ENCODE measurements around the gene HLA-B. TPM values are rescaled to one million over a fixed set of nuclear protein-coding genes. Genes with fewer than 3 reads are reported as not detected.

Gene HLA-B
- total and polyA plus RNA-seq, 2 of the 8 experiments (the other 6 are each of a cell fraction or from before 2014, with no cell fraction given), result 154 to 233 TPM

GRCh38 chr6:31354864-31355582, 2.0 kb downstream of the HLA-B start:
- peaks cover 3 to 25% (median 15%) of the 10 kb centered on the region in 4 experiments for H3K27me3 ChIP-seq (replicated peaks in 1 of 4; ENCODE audit: control insufficient read depth in 3 of 4, extremely low read depth in 1 of 4, insufficient read depth in 3 of 4, low read length in 3 of 4)
- no peak overlapping the region for H3K4me3 ChIP-seq (ENCODE audit: extremely low read depth in 1 of 4, insufficient read depth in 2 of 4, low read depth in 3 of 4, low read length in 4 of 4)
- no peak for FAIRE-seq
- TF ChIP-seq NRF1 (IDR thresholded peaks at IDR 0.05; ENCODE audit: low read depth, low read length) (no peak), SIRT6 (IDR thresholded peaks at IDR 0.05; ENCODE audit: low read length) (no peak), KDM4A (IDR thresholded peaks at IDR 0.05; ENCODE audit: low read depth, low read length, severe bottlenecking) (no peak), POU5F1 (IDR thresholded peaks at IDR 0.05; ENCODE audit: low read depth, low read length) (no peak), MAX (IDR thresholded peaks at IDR 0.05) (no peak), POLR2AphosphoS5 (IDR thresholded peaks at IDR 0.05; ENCODE audit: low read depth, low read length) (no peak), KDM5A (IDR thresholded peaks at IDR 0.05; ENCODE audit: low read length) (no peak), RFX5 (IDR thresholded peaks at IDR 0.05; ENCODE audit: borderline replicate concordance, low read depth, low read length) (no peak), CREB1 (IDR thresholded peaks at IDR 0.05) (no peak), TEAD4 (IDR thresholded peaks at IDR 0.05; ENCODE audit: low read depth, low read length) (no peak), SP1 (IDR thresholded peaks at IDR 0.05; ENCODE audit: low read depth, low read length) (no peak), TAF7 (optimal IDR thresholded peaks at IDR 0.05; ENCODE audit: borderline replicate concordance, low read depth, low read length) (no peak), TBP (IDR thresholded peaks at IDR 0.05; ENCODE audit: low read depth, low read length) (no peak), RBBP5 (IDR thresholded peaks at IDR 0.05; ENCODE audit: borderline replicate concordance, low read depth, low read length) (no peak)

More at GRCh38 chr6:31354864-31355582, 2.0 kb downstream of the HLA-B start:
- no peak overlapping the region; the same call in 1 of the 2 replicates for H4K8ac ChIP-seq (ENCODE audit: extremely low read depth, insufficient read depth, low read length)
- H3K79me2 ChIP-seq (ENCODE audit: control insufficient read depth in 1 of 2, insufficient read depth in 2 of 2, low read length in 2 of 2), result no peaks in the 10 kb centered on the region
- H4K91ac ChIP-seq (replicated peaks; ENCODE audit: insufficient read length, low read length), result no peak overlapping the region
- peaks cover 0 to 2% of the 10 kb centered on the region in 2 experiments for H4K20me1 ChIP-seq (replicated peaks in 1 of 2; ENCODE audit: control insufficient read depth in 1 of 2, insufficient read depth in 2 of 2, low read length in 2 of 2)
- no peak overlapping the region for H3K18ac ChIP-seq (ENCODE audit: extremely low read depth, low read length)
- H3K14ac ChIP-seq (ENCODE audit: insufficient read length), result no peak overlapping the region
- no peak overlapping the region for H3K4ac ChIP-seq (replicated peaks; ENCODE audit: insufficient read length, low read depth, low read length)
- ChIA-PET CTCF (ENCODE audit: partially characterized antibody) (interaction anchor here (0.7 to 1.7 kb wide), 2 partner anchors 12 to 15 kb away, joined by 3 to 4 read pairs; no protein-coding TSS in a partner anchor), POLR2A (ENCODE audit: partially characterized antibody) (no interaction called here)
- H3K36me3 ChIP-seq (ENCODE audit: control insufficient read depth in 2 of 4, insufficient read depth in 4 of 4, low read length in 3 of 4), result peaks cover 0 to 10% (median 0%) of the 10 kb centered on the region in 4 experiments; a peak in 3 of 8 replicates
- no peak overlapping the region for H3K56ac ChIP-seq (replicated peaks; ENCODE audit: insufficient read length, low read depth, low read length)
- H3K27ac ChIP-seq (ENCODE audit: low read depth, low read length), result no peak overlapping the region
- 80% methylated on average over 11 of the region's 11 CpGs; no CpG with 5 or more reads in 1 of the 2 experiments for WGBS, 2 experiments (ENCODE audit: extremely low coverage in 1 of 2, insufficient coverage in 1 of 2, insufficient read length in 1 of 2, insufficient replicate concordance in 2 of 2, low coverage in 1 of 2, low lambda C conversion rate in 2 of 2, missing lambda C conversion rate in 1 of 2)
- no peak overlapping the region for H3K9ac ChIP-seq (replicated peaks in 1 of 4; ENCODE audit: extremely low read depth in 1 of 4, low read depth in 3 of 4, low read length in 3 of 4)
- peaks cover 4% of the 10 kb centered on the region; the same call in 1 of the 2 replicates for H3K23me2 ChIP-seq (ENCODE audit: low read depth, low read length)
- H2BK5ac ChIP-seq (ENCODE audit: low read depth, low read length), result no peak overlapping the region
- no peaks in the 10 kb centered on the region for H3K9me3 ChIP-seq (ENCODE audit: insufficient read depth in 2 of 2, low read depth in 1 of 2, low read length in 1 of 2)
- no peak overlapping the region for H2BK120ac ChIP-seq (replicated peaks; ENCODE audit: low read depth, low read length)
- H2AFZ ChIP-seq (ENCODE audit: low read length), result no peak overlapping the region
- no peak overlapping the region for H4K5ac ChIP-seq (ENCODE audit: insufficient read length, low read depth, low read length)
- no peak overlapping the region for H2BK15ac ChIP-seq (ENCODE audit: low read length)
- H2BK20ac ChIP-seq (ENCODE audit: low read length), result no peak overlapping the region
- no peak overlapping the region; a peak in 1 of 4 replicates for H3K4me2 ChIP-seq (ENCODE audit: insufficient read depth in 1 of 2, low read depth in 2 of 2, low read length in 2 of 2)
- H3K23ac ChIP-seq (ENCODE audit: insufficient read length), result no peak overlapping the region
- H3K79me1 ChIP-seq (ENCODE audit: low read depth, low read length), result no peaks in the 10 kb centered on the region
- no peak for DNase-seq (ENCODE audit: low read depth in 1 of 2, low spot score in 2 of 2)
- no peak overlapping the region for H2BK12ac ChIP-seq (ENCODE audit: low read depth, low read length)
- H2AK5ac ChIP-seq (ENCODE audit: low read depth, low read length), result no peak overlapping the region
- no peaks in the 10 kb centered on the region for H3K4me1 ChIP-seq (replicated peaks in 1 of 4; ENCODE audit: control insufficient read depth in 3 of 4, insufficient read depth in 4 of 4, low read length in 3 of 4)
